PFSK-1 (cell line): ENCODE results near the gene ARMC3.

Experiments
- FOXP2 ChIP-seq: optimal IDR thresholded peaks from 2 replicates; pipeline ENCODE3; 2011; ENCODE audit warnings: borderline replicate concordance, control low read depth, inconsistent platforms; ENCODE audit not compliant: insufficient read depth; ENCODE audit errors: extremely low read length, extremely low read depth
- POLR2AphosphoS5 ChIP-seq: IDR thresholded peaks from 2 replicates; pipeline ENCODE4 v1.6.1; 2012; ENCODE audit warnings: low read depth, mild to moderate bottlenecking, control low read depth, low read length, moderate library complexity
- SIN3A ChIP-seq: IDR thresholded peaks from 2 replicates; pipeline ENCODE4 v1.6.1; 2012; ENCODE audit warnings: mild to moderate bottlenecking, low read length, moderate library complexity, borderline replicate concordance; ENCODE audit not compliant: insufficient read depth
- TAF1 ChIP-seq: IDR thresholded peaks from 2 replicates; pipeline ENCODE4 v1.6.1; 2012; ENCODE audit warnings: low read length, control low read depth, borderline replicate concordance; ENCODE audit not compliant: insufficient read depth
- TF ChIP-seq, protein P1 (sequence below), 2 experiments: IDR thresholded peaks; 2 replicates each; pipeline versions ENCODE4 v1.6.1 to v1.8.0; 2011 to 2012; ENCODE audit warnings: low read depth in 2 of 2, low read length in 2 of 2, control low read depth in 1 of 2, inconsistent platforms in 1 of 2, mild to moderate bottlenecking in 1 of 2, moderate library complexity in 1 of 2; ENCODE audit not compliant: insufficient read depth in 1 of 2

The ARMC3 gene

DNA sequence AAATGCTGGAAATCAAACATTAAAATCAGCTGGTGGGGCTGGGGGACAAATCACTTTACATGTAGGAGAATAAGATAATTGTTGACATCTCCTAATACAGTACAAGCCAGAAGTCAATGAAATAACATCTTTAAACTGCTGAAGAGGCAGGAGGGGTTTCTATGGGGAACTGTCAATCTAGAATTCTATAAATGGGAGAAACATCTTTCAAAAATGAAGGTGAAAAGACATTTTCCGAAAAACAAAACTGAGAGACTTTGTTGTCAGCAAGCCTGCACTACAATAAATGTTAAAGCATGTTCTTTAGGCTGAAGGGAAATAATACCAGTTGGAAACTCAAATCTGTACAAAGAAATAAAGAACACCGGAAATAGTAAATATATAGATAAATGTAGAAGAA is 150.3 kb downstream of the ARMC3 start:
- no peak for TF ChIP-seq SIN3A
- no peak for TF ChIP-seq POLR2AphosphoS5
- TF ChIP-seq TAF1, result no peak
- no peak for TF ChIP-seq FOXP2
- TF ChIP-seq, protein P1, sequence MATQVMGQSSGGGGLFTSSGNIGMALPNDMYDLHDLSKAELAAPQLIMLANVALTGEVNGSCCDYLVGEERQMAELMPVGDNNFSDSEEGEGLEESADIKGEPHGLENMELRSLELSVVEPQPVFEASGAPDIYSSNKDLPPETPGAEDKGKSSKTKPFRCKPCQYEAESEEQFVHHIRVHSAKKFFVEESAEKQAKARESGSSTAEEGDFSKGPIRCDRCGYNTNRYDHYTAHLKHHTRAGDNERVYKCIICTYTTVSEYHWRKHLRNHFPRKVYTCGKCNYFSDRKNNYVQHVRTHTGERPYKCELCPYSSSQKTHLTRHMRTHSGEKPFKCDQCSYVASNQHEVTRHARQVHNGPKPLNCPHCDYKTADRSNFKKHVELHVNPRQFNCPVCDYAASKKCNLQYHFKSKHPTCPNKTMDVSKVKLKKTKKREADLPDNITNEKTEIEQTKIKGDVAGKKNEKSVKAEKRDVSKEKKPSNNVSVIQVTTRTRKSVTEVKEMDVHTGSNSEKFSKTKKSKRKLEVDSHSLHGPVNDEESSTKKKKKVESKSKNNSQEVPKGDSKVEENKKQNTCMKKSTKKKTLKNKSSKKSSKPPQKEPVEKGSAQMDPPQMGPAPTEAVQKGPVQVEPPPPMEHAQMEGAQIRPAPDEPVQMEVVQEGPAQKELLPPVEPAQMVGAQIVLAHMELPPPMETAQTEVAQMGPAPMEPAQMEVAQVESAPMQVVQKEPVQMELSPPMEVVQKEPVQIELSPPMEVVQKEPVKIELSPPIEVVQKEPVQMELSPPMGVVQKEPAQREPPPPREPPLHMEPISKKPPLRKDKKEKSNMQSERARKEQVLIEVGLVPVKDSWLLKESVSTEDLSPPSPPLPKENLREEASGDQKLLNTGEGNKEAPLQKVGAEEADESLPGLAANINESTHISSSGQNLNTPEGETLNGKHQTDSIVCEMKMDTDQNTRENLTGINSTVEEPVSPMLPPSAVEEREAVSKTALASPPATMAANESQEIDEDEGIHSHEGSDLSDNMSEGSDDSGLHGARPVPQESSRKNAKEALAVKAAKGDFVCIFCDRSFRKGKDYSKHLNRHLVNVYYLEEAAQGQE (IDR thresholded peaks at IDR 0.05; ENCODE audit: insufficient read depth in 1 of 2, low read depth in 2 of 2, low read length in 2 of 2), result no peak

DNA sequence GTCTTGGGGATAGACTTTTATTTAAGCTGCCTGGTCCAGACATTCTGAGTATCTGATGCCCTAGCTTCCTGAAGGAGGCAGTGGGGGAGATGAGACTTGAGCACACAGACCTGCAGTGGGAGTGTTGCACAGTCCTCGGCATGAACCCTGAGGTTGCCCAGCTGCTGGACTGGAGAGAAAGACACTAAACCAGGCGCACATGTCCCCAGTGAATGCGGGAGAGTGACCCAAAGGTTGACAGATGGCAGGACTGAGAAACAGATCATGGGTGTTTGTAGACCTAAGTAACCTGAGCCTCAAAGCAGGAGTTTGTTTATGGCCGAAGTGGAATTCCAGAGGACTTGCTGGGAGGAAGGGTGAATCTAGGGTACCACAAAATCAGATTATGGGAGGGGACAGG is 151.8 kb downstream of the ARMC3 start:
- no peak for TF ChIP-seq SIN3A
- no peak for TF ChIP-seq TAF1
- TF ChIP-seq POLR2AphosphoS5, result no peak
- TF ChIP-seq, protein P1 (IDR thresholded peaks at IDR 0.05; ENCODE audit: insufficient read depth in 1 of 2, low read depth in 2 of 2, low read length in 2 of 2), result no peak
- TF ChIP-seq FOXP2, result no peak

DNA sequence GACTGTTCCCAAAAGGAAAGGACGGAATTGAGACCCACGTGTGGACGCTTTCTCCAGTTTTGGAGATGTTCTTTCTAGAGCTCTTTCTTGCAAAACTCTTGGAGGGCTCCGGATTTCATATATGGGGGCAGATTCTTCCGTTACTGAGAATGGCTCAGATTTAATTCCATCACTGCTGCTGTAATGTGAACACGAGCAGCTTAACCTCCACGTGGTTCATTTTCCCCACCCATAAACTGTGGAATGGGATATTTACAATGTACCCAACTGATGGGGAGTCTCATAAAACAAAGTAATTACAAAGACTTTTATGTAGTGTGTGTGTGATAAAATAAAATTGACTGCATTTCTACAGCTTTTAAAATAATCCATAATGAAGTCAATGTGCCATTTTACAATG is 152.4 kb downstream of the ARMC3 start:
- TF ChIP-seq TAF1 (no peak), POLR2AphosphoS5 (no peak), SIN3A (no peak), FOXP2 (no peak)
- TF ChIP-seq, protein P1 (IDR thresholded peaks at IDR 0.05; ENCODE audit: insufficient read depth in 1 of 2, low read depth in 2 of 2, low read length in 2 of 2), result no peak

DNA sequence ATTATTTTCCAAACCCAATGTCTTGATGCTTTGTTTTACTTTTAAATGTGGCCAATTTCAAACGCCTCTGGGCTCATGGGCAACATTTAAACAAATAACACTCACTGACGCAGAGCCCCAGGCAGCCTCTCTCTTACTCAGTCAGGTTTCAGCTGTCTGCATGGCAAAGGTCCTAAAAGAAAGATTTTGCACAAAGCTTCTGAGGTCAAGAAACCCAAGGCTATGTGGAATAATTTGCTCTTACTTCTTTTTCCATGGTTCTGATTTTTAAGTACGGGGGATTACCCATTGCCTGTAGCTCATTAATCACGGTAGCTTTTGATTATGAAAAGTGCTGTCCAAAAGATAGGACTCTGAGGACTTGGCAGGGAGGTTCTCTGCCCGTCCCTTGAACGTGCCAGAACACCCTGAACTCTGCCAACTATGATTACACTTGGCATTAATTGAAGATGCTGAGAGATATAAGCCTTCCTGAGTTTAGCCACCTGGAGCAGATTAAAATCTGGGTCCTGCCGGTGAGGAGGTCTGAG is 153.4 kb downstream of the ARMC3 start:
- TF ChIP-seq FOXP2 (no peak), POLR2AphosphoS5 (no peak), SIN3A (no peak), TAF1 (no peak)
- TF ChIP-seq, protein P1 (IDR thresholded peaks at IDR 0.05; ENCODE audit: insufficient read depth in 1 of 2, low read depth in 2 of 2, low read length in 2 of 2), result no peak

DNA sequence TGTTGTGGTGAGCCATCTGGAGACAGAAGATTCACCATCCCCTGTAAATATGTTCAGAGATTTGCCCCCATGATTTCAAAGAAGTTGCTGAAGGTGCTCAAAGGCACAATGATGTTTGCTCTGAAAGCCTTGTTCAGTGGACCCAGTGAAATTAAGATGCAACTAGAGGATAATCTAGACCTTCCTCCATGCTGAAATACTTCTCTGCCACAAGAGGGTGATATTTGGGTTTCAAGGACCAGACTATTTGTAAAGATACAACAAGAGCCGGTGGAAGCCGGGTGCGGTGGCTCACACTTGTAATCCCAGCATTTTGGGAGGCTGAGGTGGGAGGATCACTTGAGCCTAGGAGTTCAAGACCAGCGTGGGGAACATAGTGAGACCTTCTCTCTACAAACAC is 154.0 kb downstream of the ARMC3 start:
- TF ChIP-seq FOXP2, result no peak
- TF ChIP-seq TAF1, result no peak
- no peak for TF ChIP-seq POLR2AphosphoS5
- no peak for TF ChIP-seq SIN3A
- TF ChIP-seq, protein P1 (IDR thresholded peaks at IDR 0.05; ENCODE audit: insufficient read depth in 1 of 2, low read depth in 2 of 2, low read length in 2 of 2), result no peak
